GM18951 (cell line): ENCODE data around the gene VAMP3.

ENCODE experiments used
- POLR2A ChIP-seq: IDR thresholded peaks from 4 replicates; pipeline ENCODE4 v1.6.1; 2011; ENCODE audit warnings: mild to moderate bottlenecking; ENCODE audit not compliant: insufficient read length, insufficient read depth; ENCODE audit errors: extremely low read depth
- in situ Hi-C: fragments of 300-500 bp; cut with MboI; formaldehyde crosslinking; loops from one replicate; pipeline ENCODE4 v1.12.0; 2022; ENCODE audit warnings: low sequenced_read_pairs, mixed read lengths, inconsistent platforms; ENCODE audit not compliant: unreplicated experiment

The VAMP3 gene, protein sequence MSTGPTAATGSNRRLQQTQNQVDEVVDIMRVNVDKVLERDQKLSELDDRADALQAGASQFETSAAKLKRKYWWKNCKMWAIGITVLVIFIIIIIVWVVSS

GRCh38 chr1:7770997-7771822, at the start of gene VAMP3:
Gene VAMP3 (plus strand): TSS chr1:7771296. CDS start chr1:7771384, 88 bp downstream.
- in situ Hi-C loops = no loop called here
- peak; percentile 59 for TF ChIP-seq POLR2A

GRCh38 chr1:7721940-7722669, 49.0 kb upstream of the VAMP3 start:
- in situ Hi-C loops = no loop called here
- no peak for TF ChIP-seq POLR2A

- no peak for TF ChIP-seq POLR2A
- in situ Hi-C loops = no loop called here
Measured at GRCh38 chr1:7722670-7723012, 48.5 kb upstream of the VAMP3 start.

DNA sequence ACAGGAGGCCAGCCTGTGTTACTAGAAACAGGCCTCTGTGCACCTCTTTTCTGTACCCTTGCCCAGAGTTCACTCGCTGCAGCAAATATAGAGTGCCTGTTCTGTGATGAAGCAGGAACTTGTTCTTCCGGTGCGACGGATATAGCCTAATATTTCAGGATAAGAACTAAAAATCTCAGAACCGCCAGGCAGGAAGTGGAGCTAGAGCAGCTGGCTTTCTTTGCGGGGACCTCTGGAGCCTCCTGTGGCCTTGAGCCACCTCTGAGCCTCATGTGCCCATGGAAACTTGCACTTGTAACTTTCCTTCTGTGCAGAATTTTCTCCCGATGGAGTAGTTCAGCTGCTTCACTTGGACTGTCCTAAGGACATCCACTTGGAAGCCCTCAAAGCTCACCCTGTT, 44.5 kb upstream of the VAMP3 start:
- in situ Hi-C loops = no loop called here
- TF ChIP-seq POLR2A = no peak

GRCh38 chr1:7727809-7728471, 43.2 kb upstream of the VAMP3 start:
- no peak for TF ChIP-seq POLR2A
- in situ Hi-C loops = no loop called here

DNA sequence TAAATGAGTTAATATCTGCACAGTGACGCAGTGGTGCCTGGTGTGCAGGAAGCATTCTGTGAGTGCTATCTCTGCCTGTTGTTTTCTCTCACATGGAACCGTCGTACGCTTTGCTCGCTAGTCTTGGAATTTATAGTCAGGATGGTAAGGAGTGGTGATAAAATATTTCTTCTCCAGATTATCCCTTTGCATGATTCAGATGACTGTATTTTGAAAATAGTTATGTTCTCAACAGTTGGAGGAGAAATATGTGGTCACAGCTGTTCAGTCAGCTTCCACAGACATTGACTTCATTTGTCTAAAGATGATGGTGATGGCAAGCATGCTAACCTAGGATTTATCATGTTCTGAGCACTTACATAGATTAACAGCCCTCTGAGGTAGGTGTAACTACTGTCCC, 41.3 kb upstream of the VAMP3 start:
- in situ Hi-C loops = no loop called here
- no peak for TF ChIP-seq POLR2A

GRCh38 chr1:7732331-7732730, 38.8 kb upstream of the VAMP3 start:
- TF ChIP-seq POLR2A = no peak
- in situ Hi-C loops = no loop called here

GRCh38 chr1:7733276-7733675, 37.8 kb upstream of the VAMP3 start:
- no peak for TF ChIP-seq POLR2A
- in situ Hi-C loops = no loop called here

DNA sequence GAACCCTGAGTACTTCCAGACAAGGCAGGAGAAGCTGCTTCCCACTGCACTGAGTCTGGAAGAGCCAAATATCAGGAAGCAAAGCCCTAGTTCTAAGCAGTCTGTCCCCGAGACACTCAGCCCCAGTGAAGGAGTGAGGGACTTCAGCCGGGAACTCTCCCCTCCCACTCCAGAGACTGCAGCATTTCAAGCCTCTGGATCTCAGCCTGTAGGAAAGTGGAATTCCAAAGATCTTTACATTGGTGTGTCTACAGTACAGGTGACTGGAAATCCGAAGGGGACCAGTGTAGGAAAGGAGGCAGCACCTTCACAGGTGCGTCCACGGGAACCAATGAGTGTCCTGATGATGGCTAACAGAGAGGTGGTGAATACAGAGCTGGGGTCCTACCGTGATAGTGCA, 33.1 kb upstream of the VAMP3 start:
- in situ Hi-C loops = no loop called here
- TF ChIP-seq POLR2A = no peak

DNA sequence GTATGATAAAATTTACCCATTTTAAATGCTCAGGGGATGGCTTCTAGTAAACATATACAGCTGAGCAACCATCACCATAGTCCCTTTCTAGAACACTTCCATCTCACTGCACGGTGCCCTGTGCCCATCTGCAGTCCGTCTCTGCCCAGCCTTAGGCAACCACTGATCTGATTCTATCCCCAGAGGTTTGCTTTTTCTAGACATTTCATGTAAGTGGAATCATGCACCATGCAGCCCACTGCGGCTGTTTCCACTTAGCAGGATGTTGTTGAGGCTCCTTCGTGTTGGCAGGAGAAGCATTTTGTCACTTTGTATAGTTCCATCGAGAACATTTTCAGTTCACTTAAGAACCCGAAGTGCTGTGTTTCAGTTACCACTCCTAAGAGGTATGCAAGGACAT, 27.8 kb upstream of the VAMP3 start:
- no peak for TF ChIP-seq POLR2A
- in situ Hi-C loops = no loop called here

DNA sequence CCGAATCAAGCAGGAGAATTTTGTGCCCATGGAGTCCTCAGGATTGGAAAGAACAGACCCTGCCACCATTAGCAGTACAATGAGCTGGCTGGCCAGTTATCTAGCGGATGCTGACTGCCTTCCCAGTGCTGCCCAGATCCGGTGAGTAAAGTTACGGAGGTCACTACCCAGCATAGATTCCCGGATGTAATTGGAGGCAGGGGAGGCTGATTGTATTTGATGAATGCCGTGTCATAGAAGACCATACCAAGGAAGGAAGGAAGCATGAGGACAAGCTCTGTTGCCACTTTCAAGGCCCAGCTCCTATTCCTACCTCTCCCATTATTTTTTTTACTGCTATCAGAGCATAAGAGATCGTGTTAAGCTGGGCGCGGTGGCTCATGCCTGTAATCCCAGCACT, 26.2 kb upstream of the VAMP3 start:
- no peak for TF ChIP-seq POLR2A
- in situ Hi-C loops = no loop called here

GRCh38 chr1:7745783-7746182, 25.3 kb upstream of the VAMP3 start:
- no peak for TF ChIP-seq POLR2A
- in situ Hi-C loops = no loop called here

GRCh38 chr1:7747605-7748004, 23.5 kb upstream of the VAMP3 start:
- in situ Hi-C loops = no loop called here
- TF ChIP-seq POLR2A = no peak

DNA sequence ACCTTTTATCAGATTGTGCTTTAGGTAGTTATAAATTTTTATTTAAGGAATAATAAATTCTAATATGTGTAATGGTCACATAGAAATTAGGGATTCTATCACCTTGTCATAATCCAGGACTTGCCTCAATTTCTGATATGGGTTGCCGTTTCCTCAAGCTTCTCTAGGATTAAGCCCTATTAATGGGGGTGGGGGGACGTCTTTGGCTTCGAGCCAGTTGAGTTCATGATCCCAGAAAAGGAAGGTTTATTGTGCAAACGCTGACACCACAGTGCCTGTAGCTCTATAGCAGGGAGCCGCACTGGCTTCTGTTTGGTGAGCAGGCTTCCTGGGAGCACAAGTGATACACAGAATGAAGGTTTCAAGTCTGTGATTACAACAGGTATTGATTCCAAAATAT, 22.0 kb upstream of the VAMP3 start:
- TF ChIP-seq POLR2A = no peak
- in situ Hi-C loops = no loop called here

DNA sequence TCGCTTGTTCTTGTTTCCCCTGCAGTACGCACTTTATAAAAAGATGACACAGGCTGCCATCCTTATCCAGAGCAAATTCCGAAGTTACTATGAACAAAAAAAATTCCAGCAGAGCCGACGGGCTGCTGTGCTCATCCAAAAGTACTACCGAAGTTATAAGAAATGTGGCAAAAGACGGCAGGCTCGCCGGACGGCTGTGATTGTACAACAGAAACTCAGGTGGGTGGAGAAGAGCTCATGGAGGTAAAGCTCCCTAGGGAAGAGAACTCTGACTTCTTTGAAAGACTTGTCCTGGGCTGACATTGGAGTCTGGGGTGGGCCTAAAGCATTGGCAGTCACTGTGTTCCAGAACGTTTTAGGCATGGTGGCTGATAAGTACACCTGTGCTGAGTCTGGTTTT, 19.9 kb upstream of the VAMP3 start:
- TF ChIP-seq POLR2A = no peak
- in situ Hi-C loops = no loop called here
